Amygdala (tissue), 56 donors: ENCODE data around the gene SLC48A1.
"Not testable (repeated sequence)": the region's sequence is repeated elsewhere in the genome, so short reads cannot be mapped to it uniquely, and the experiment has no call there.

Experiments
- DNase-seq, 56 donors: peaks; one replicate each; lab custom pipeline; 2025; lab: John Stamatoyannopoulos, UW

Gene SLC48A1

GRCh38 chr12:47804171-47804570, 31.1 kb downstream of the SLC48A1 start:
- DNase-seq, result no peak

DNA sequence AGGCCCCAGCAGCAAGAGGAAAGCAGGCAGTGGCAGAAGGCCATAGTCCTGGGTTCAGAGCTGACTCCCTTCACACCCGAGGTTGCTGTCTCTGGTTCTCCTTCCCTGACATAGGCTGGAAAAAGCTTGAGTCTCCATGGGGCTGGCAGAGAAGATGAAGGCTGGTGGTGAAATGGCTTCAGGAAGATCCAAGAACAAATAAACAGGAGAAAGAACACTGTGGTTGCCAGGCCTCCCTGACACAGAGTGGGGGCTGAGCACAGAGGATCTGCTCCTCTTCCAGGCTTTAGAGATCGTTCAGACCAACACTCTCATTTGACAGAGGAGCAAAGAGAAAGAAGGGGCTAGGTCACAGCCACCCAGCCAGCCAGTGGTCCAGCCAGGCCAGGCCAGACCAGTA, 32.4 kb downstream of the SLC48A1 start:
- no peak for DNase-seq

- DNase-seq, result no peak
These were observed 34.3 kb downstream of the SLC48A1 start for GRCh38 chr12:47807338-47807737.

- DNase-seq, result peak in 12 of 56 donors; percentile 15 to 41 (median 25)
These were observed 35.0 kb downstream of the SLC48A1 start for GRCh38 chr12:47808050-47808449.

GRCh38 chr12:47808574-47809365, 35.7 kb downstream of the SLC48A1 start:
- DNase-seq, result no peak

- not testable (repeated sequence) for DNase-seq
These were observed 36.5 kb downstream of the SLC48A1 start for GRCh38 chr12:47809518-47809917.

- peak in 2 of 56 donors; percentile 13 to 16 for DNase-seq
These were observed 38.0 kb downstream of the SLC48A1 start for GRCh38 chr12:47811072-47811396.

GRCh38 chr12:47811581-47812484, 38.8 kb downstream of the SLC48A1 start:
- peak in 3 of 56 donors; percentile 17 to 41 (median 21) for DNase-seq

DNA sequence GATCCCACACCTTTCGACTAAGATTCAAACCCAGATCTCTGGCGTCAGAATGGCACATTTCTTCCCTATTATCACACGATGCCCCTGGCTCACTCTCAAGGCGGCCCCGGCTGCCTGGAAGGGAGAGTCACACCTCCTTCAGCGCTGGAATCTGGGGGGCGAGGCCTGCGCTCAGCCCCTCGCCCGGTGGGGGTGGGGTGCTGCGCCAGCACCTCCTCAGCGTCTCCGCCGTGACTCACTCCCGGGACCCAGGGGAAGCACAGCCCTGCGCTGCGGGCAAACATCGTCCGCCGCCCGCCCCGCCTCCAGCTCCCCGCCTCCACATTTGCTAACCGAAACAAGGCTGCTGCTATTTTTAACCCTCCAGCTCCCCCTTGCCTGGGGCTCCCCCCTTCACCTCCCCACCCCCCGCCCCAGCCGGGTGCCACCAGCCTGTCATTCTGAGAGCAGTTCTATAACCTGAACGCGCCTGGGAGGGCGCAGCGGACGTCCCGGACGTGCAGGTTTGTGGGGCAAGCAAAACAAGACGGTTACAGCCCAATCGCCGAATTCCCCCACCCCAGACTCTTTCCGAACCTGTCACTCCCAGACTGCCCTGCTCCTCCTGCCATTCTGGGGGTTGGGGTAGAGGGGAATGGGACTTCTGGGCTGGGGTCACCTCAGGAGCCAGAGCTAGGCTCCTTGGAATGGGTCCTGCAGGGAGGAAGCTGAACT, 39.9 kb downstream of the SLC48A1 start:
- peak in 39 of 56 donors; percentile 18 to 78 (median 49) for DNase-seq

- peak in 3 of 56 donors; percentile 15 to 43 (median 25) for DNase-seq
These were observed 40.6 kb downstream of the SLC48A1 start for GRCh38 chr12:47813511-47814196.

DNA sequence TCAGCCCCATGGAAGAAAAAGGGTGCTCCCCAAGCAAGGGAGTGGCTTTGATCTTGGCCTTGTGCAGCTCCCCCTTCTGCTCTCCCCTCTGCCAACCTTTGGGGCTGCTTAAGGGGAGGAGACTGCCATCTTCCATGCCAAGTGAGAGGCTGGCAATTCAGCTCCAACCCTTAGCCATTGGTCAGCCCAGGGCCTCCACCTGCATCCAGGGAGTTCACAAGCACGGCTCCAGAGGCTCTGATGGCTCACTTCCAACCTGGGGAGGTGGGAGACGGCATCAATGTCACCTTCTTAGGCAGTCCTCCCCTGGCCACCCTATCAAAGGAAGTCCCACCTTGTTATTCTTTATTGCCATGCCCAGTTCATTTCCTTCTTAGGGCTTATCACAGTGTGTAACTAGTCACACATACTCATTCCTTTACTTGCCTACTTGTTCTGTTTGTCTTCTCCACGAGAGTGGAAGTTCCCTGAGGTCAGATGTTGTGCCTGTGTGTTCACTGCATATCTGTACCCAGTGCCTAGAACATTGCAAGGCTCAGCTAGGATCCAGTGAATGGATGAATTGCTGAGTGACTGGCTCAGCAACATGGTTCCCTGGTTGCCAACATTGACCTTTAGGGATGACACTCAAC, 41.6 kb downstream of the SLC48A1 start:
- DNase-seq, result no peak

DNA sequence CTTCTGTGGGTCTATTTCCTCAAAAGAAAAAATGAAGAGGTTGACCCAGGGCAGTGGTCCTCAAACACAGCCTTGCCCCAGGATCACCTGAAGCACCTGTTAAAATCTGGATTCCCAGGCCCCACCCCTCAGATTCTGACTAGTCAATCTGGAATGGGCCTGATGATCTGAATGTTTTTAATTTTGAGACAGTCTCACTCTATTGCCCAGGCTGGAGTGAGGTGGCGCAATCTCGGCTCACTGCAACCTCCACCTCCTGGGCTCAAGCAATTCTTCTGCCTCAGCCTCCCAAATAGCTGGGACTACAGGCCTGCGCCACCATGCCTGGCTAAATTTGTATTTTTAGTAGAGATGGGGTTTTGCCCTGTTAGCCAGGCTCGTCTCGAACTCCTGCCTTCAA, 42.4 kb downstream of the SLC48A1 start:
- DNase-seq, result not testable (repeated sequence)

- DNase-seq, result no peak
These were observed 43.6 kb downstream of the SLC48A1 start for GRCh38 chr12:47816403-47817271.

- peak in 2 of 56 donors; percentile 10 to 15 for DNase-seq
These were observed 44.4 kb downstream of the SLC48A1 start for GRCh38 chr12:47817272-47818006.

GRCh38 chr12:47818007-47818376, 45.0 kb downstream of the SLC48A1 start:
- DNase-seq, result no peak

GRCh38 chr12:47818467-47819137, 45.6 kb downstream of the SLC48A1 start:
- DNase-seq, result peak in 17 of 56 donors; percentile 20 to 74 (median 44)

DNA sequence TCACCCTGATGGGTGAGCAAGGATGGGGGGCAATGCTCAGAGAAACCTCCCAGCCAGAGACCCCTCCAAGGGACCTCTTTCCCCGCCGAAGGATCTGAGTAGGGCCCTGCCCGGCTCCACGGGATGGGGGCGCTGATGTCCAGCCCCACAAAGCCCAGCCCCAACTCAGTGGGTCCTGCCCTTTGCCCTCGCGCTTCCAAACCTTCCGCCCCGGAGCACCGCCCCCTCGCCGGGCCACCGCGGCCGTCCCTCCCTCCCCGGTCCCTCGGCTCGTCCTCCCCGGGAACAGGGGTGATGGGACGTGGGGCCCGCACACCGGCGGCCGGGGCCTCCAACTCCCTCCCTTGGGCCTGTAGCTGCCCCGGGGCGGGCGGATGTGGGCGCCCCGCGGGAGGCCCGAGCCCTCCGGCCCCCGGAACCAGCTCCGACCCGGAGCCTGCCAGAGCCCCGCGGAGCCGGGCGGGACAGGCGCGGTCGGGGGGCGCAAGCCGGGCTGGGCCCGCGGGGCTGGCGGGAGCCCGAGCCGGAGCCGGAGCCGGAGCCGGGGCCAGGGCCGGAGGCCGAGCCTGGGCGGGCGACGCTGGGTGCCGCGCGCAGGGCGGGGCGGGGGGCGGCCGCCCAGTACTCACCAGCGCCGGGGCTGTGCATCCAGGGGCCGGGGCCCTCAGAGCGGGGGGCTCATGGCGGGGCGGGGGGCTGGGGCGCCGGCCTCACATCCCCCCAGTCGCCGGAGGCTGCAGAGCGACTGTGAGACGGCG, 46.3 kb downstream of the SLC48A1 start:
- DNase-seq, result peak in 37 of 56 donors; percentile 23 to 69 (median 45)
